Raji (cell line): ENCODE results near the gene RAD51B.

ENCODE experiments used
- POLR2A ChIP-seq: IDR thresholded peaks from 2 replicates; pipeline ENCODE4 v1.6.1; 2011; ENCODE audit warnings: low read depth, low read length, control low read depth; ENCODE audit not compliant: insufficient read depth

The RAD51B gene

DNA sequence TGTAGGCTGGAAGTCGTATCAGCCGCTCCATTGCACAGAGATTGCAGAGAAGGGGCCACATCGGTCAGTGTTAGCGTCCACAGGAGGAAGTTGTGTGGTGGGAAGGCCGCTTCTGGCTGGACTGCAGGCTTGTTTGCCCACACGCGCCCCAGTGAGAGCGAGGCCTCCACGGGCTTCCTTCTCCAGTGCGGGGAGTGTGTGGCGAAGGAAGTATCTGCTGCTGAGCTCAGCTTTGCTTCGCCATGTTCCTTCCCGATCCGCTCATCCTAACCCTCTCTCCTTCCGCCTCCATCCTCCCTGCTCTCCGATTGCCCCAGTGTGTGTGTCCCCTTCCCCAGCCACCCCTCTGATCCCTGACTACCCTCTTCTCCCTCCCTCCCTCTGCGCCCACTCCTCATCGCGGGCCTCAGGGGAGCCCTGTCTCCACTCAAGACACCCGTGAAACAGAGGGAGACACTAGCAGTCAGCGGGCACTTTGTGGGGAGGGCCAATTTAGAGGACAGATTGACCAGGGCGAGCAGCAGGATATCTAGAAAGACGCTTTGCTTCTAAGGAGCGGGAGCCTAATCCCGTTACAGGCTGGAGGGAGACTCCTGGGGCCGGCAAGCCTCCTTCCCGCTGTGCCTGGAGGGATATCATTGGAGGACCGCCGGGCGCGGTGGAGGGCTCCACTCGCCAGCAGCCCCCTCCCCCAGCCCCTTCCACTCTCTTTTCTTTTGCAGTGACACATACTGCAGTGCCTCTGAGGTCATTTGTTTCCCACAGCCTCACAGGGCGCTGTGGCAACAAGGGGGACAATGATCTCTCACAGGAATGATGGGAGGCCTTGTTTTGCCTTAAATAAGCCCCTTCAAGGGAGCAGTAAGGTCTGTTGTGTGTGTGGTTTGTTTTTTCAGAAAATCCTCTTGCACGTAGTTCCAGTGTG is 544.5 kb downstream of the RAD51B start:
- TF ChIP-seq POLR2A, result no peak

DNA sequence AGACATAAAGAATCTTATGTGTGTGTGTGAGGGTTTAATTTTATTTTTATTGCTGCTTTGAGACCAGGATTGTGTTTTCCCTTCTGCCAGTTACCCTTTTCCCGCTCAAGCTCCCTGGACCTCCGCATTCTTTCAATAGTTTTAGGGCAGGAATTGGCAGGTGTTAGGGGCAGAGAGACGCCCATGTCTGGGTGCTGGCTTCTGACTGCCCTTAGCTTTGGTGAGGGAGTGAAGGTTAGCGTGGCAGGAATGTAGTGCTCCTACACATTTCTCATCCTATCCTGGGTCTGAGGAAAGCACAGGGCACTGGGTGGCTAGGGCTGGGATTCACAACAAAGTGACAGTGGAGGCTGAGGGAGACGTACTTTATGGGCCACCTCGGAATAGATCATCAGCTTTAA is 545.2 kb downstream of the RAD51B start:
- TF ChIP-seq POLR2A, result no peak

DNA sequence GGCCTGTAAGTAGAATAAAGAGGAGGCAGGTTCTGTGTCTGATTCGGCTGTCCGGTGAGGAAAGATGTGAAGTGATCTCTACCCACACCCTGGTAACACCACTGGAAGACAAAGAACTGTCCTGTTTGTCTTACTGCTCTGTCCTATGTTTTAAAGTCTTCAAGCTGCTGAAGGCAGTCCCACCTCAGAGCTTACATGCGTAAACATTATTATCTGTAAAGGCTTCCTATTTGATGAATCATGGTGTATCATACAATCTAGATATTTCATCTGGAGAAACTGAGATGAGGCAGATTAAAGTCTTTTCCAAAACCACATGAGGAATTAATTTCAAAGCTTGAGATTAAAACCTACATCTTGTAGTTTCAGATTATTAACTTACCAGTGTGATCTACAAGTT is 545.6 kb downstream of the RAD51B start:
- no peak for TF ChIP-seq POLR2A

DNA sequence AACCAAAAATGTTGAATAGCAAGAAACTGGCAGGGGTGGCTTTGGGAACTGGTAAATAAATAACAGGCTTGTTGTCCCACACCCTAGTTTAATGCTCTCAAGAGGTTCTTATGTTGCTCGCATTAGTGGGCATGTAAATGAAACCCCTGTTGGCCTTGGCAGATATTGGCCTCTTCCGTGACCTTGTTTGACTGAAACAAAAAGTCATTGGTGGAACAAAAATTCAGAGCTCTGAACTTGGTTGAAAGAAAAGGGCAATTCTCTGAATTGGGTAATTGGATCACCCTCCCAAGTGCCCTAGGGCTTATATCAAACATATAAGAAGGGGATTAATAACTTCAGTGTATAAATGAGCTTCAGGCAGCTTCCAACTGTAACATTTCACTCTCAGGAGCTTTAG is 547.1 kb downstream of the RAD51B start:
- no peak for TF ChIP-seq POLR2A

DNA sequence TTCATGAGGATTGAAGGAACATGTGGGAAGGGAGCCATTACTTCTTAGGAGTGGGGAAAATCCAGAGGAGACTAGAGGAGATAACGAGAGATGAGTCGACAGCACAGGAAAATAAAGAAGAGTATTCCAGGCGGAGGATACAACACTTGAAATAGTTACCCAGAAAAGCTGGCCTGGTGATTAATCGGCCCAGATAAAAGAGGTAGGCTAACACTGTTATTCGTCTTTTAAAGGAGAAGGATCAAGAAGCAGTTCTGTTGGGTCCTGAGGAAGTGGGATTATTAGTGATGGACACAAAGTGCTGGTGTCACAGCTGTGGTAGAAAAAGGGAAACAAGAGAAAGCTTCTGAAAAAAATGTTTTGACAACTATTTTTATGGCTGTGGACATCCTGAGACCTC is 548.0 kb downstream of the RAD51B start:
- TF ChIP-seq POLR2A, result no peak

DNA sequence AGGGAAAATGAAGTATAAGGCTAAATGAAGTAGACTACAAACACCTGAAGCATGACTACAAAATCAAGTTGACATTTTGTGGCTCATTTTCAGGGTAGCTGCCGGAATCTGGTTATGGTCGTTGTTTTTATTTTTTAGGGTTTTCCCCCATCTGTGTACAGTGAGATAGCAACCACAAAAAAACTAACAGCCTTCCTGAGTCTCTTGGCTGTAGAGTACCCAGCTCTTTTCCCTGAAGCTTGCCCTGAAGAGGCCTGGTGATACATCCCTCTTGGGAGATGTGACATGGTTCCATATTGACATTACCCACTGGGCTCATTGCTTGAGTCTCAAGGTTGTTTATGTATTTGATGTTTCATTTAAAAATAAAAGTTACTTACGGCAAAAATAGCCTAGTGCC is 549.3 kb downstream of the RAD51B start:
- no peak for TF ChIP-seq POLR2A

DNA sequence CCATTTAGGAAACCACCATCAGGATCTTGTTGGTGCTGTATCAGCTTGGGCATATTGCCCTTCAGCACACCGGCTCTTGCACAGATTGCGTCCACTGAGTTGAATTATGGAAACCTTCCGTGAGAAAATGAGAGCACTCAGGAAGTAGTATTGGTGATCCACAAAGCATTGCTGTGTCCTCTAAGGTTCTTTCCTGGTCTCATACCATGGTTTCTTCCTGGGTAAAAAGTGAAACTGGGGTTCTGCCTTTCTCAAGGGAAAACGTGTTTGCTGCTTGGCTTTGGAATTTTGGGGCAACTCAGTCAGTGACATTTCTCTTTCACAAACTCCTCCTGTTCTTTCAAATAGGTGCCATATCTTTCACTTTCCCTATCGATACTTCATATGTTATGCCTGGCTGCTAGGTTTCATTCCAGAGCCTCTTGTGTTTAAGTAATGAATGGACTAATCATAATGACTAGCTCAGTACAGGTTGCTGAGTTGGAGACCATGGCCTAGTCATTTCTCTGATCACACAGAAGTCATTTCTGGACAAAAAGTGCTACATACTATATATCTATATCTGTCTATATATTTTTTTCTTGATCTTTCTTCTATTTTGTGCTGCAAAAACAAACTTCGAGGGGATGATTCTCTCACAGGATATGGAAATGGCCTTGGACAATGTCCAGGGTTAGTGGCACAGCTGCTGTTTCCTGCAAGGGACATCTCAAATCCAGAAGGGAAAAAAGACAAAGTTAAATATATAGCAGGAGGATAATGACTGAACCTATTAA is 549.9 kb downstream of the RAD51B start:
- no peak for TF ChIP-seq POLR2A

DNA sequence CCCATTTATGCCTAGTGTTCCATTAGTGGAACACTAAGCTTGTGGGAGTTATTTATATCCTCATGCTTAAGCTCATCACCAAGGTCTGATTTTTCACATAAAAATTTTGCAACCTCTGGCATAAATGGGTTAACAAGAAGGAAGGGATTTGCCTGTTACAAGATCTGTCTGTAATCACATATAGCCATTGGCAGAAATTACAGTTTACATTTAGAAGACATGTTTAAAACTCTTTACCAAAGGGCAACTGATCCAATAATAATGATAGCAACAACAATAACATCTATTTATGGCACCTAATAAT is 550.4 kb downstream of the RAD51B start:
- no peak for TF ChIP-seq POLR2A

DNA sequence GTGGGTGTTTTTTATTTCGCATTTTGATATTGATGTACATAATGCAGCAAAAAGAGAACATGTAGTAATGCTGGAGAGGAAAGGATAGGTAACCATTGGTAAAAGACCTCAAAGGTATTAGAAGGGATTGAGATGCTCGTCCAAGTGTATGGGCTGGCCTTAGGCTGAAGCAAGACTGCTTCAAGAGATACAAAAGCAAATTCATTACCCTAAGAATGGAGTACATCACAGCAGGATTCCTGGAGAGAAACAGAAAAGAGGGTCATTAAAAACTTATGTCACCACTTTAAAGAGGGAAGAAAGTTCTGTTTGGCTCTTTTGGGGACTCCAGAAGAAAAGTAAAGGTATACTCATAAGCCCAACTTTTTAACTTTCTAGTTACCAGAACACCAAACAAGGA is 552.8 kb downstream of the RAD51B start:
- no peak for TF ChIP-seq POLR2A

DNA sequence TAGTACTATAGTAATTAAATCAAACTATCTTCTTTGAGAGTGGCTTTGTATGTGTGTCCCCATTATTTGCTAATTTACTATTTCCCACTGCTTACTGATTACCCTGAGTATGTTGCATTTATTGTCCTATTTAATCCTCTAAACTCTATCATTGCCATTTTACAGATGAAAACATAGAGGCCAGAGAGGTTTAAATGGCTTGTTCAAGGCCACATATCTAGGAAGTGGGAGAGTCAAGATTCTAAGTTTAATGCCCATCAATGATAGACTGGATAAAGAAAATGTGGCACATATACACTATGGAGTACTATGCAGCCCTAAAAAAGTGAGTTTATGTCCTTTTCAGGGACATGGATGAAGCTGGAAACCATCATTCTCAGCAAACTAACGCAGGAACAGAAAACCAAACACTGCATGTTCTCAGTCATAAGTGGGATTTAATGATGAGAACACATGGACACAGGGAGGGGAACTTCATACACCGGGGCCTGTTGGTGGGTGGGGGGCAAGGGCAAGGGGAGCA is 553.6 kb downstream of the RAD51B start:
- TF ChIP-seq POLR2A, result no peak

DNA sequence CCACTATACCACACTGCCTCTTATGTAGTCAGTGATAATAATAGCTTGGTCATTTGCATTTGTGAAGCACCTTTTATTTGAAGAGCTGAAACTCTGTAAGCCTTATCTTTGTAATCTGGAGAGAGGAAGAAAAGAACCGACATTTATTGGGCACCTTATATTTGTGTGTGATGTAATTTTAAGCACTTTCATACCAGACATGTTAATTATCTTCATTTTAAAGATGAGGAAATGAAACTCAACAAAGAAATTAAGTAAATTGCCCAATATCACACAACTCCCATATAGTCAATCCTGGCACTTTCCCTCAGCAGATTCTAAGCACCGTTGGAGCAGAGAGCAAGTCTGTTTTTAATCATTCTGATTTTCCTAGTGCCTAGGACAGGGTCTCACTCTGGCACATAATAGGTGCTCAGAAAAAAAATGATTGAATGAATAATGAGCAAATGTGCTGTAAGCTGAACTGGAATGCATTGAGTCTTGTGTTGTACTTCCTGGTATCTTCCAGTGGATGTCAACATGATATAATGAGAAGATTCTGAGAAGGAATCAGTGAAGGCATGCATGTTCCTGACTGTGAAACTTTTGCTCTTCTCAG is 554.4 kb downstream of the RAD51B start:
- no peak for TF ChIP-seq POLR2A

DNA sequence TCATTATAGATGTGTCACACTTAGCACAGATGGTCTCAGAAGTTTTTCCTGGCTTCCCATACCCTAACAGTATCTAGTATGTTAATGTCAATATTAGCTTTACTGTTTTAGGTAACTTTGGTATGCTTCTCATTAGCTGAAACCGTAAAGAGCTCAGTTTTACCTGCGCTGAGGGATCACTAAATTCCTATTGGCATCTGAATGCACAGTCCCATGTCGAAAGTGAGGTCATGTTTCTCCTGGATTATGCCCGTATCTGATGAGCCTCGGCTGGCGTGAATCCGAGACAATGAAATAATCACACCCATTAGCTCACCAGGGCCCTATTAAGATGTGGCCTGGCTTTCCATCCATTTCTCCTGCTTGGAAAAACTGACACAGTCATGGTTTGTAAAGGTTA is 555.1 kb downstream of the RAD51B start:
- TF ChIP-seq POLR2A, result no peak

DNA sequence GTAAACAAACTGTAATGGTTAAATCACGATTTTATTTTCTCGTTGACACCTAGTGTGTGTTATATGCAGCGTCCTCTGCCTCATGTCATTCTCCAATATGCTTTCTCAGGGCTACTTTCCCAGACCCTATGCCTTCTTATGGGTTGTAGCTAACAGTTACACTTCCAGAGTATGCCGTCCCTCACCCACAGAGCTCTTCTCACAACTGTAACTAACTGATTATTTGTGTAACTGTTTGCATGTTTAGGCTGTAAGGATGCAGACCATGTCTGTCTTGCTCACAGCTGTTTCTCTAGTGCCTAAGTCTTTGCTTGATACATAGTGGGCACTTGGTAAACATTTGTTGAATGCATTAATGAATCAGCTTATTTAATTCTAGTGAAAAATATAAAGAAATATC is 555.8 kb downstream of the RAD51B start:
- TF ChIP-seq POLR2A, result no peak

DNA sequence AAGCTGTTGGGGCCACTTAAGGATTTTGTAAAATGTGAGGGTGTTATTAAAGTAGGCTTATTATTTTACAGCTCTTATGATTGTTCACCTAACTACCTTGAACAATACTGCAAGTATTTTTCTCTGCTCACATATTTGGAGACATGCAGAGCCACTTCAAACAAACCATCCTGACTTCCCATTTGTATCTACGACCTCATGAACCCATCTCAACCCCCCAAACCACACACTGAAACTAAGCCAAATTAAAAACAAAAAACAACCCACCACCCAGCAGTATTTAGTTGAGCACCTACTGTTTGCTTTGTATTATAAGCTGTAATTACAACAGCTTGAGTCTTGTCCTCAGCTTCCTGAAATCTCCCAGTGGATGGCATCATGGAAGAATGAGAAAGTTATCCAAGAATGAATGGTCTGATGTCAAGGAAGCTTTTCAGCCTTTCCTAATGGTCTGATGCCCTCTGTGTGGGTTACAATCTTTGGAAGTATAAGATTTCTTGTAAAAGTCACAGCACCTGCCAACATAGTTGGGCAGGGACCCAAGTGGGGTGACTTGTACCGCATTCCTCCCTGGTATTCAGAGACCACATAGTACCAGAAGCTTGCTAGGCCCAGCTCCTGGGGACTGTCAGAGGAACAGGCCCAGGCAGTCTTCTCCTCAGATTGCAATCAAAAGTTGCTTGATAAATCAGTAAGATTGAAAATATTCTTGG is 556.6 kb downstream of the RAD51B start:
- TF ChIP-seq POLR2A, result no peak

DNA sequence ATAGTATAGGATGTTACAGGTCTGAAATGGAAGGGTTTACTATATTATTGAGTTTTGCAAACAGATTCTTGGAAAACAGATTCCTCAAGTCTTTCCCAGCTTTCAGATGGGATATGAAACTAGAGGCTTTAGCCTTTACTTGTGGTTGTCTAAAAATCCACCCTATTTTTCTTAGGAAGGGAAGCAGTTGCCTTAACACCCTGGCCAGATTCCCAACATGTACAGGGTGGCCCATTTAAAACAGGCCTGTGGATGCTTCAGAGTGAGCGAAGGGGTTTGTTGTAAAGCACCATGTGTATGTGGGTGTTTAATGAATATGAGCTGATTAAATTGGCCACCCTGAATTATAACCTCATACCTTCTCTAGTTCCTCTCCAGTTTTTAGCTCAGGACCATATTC is 557.4 kb downstream of the RAD51B start:
- TF ChIP-seq POLR2A, result no peak

DNA sequence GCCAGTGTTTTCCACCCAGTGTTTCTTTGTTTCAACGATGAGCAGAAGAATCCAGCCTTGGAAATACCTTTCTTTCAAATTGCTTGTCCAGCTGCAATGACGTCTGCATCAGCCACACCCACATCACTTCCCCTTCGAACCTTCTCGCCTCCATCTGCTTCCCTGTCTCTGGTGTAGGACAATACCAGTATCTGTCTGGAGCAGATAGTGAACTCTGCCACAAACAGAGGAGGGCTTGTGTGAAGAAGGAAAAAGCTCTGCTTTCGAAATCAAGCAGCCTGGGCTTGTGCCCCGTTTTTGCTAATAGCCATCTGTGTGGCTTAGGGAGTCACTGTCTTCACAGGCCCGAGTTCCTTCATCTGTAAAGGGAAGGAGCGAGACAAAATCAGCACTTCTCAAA is 557.9 kb downstream of the RAD51B start:
- TF ChIP-seq POLR2A, result no peak
